ENCODE results near the gene ARHGAP42. TPM values are rescaled to one million over a fixed set of nuclear protein-coding genes. Genes with fewer than 3 reads are reported as not detected.

Gene ARHGAP42
- total RNA-seq, 2 experiments from 2014 or later: 0.50 to 0.92 TPM

GRCh38 chr11:100932474-100933100 lies 245.5 kb downstream of the ARHGAP42 start:
- H3K27ac Mint-ChIP-seq: no peak overlapping the region
- no peaks in the 10 kb centered on the region for H3K9me3 Mint-ChIP-seq (ENCODE audit: insufficient read depth)
- no peaks in the 10 kb centered on the region for H3K36me3 Mint-ChIP-seq (ENCODE audit: low read depth)
- no peak overlapping the region for H3K4me3 Mint-ChIP-seq
- H3K27me3 Mint-ChIP-seq (ENCODE audit: low read depth): no peaks in the 10 kb centered on the region
- H3K4me1 Mint-ChIP-seq (ENCODE audit: low read depth): no peaks in the 10 kb centered on the region
- POLR2A ChIA-PET: no interaction called here
- no peak for DNase-seq
- no peak for ATAC-seq
- CTCF ChIA-PET: no interaction called here

- no peak overlapping the region for H3K27ac Mint-ChIP-seq
- no peak for ATAC-seq
- H3K27me3 Mint-ChIP-seq (ENCODE audit: low read depth): no peaks in the 10 kb centered on the region
- no peak overlapping the region for H3K4me3 Mint-ChIP-seq
- no peaks in the 10 kb centered on the region for H3K36me3 Mint-ChIP-seq (ENCODE audit: low read depth)
- no peaks in the 10 kb centered on the region for H3K9me3 Mint-ChIP-seq (ENCODE audit: insufficient read depth)
- no peaks in the 10 kb centered on the region for H3K4me1 Mint-ChIP-seq (ENCODE audit: low read depth)
- CTCF ChIA-PET: no interaction called here
- no peak for DNase-seq
- POLR2A ChIA-PET: no interaction called here
These were observed 249.7 kb downstream of the ARHGAP42 start for GRCh38 chr11:100936781-100937180.

DNA sequence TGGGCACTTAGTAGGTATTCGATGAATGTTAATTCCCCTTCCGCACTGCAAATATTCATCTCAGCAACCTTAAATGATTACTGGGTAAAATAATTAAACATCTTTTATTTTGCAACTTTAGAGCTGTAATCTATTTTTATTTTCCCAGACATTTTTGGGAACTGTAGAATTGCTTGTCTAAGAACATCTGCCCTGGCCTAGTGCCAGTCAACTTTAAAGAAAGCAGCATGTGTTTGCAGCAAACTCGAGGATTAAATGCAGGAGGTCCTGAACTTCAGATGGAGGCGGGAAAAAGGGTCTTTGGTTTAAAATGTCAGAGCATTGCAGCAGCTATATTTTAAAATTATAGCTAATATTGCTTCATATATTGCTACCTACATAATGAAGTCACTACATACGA lies 252.5 kb downstream of the ARHGAP42 start:
- Mint-ChIP-seq H3K36me3 (ENCODE audit: low read depth) (no peaks in the 10 kb centered on the region), H3K27ac (no peak overlapping the region), H3K9me3 (ENCODE audit: insufficient read depth) (no peaks in the 10 kb centered on the region), H3K27me3 (ENCODE audit: low read depth) (no peaks in the 10 kb centered on the region), H3K4me3 (no peak overlapping the region), H3K4me1 (ENCODE audit: low read depth) (no peaks in the 10 kb centered on the region)
- DNase-seq (no peak), ATAC-seq (no peak)
- CTCF ChIA-PET: no interaction called here
- POLR2A ChIA-PET: no interaction called here

- no peak overlapping the region for H3K27ac Mint-ChIP-seq
- H3K9me3 Mint-ChIP-seq (ENCODE audit: insufficient read depth): no peaks in the 10 kb centered on the region
- ATAC-seq (no peak), DNase-seq (no peak)
- H3K4me3 Mint-ChIP-seq: no peak overlapping the region
- no peaks in the 10 kb centered on the region for H3K27me3 Mint-ChIP-seq (ENCODE audit: low read depth)
- no peaks in the 10 kb centered on the region for H3K36me3 Mint-ChIP-seq (ENCODE audit: low read depth)
- ChIA-PET CTCF (no interaction called here), POLR2A (no interaction called here)
- H3K4me1 Mint-ChIP-seq (ENCODE audit: low read depth): no peaks in the 10 kb centered on the region
These were observed 253.0 kb downstream of the ARHGAP42 start for GRCh38 chr11:100940111-100940510.

GRCh38 chr11:100941033-100941432 lies 253.9 kb downstream of the ARHGAP42 start:
- Mint-ChIP-seq H3K36me3 (ENCODE audit: low read depth) (no peaks in the 10 kb centered on the region), H3K4me3 (no peak overlapping the region), H3K27ac (no peak overlapping the region), H3K9me3 (ENCODE audit: insufficient read depth) (no peaks in the 10 kb centered on the region), H3K4me1 (ENCODE audit: low read depth) (no peaks in the 10 kb centered on the region), H3K27me3 (ENCODE audit: low read depth) (no peaks in the 10 kb centered on the region)
- ChIA-PET POLR2A (no interaction called here), CTCF (no interaction called here)
- ATAC-seq (no peak), DNase-seq (no peak)

GRCh38 chr11:100942016-100942415 lies 254.9 kb downstream of the ARHGAP42 start:
- Mint-ChIP-seq H3K4me3 (no peak overlapping the region), H3K27ac (no peak overlapping the region), H3K9me3 (ENCODE audit: insufficient read depth) (no peaks in the 10 kb centered on the region), H3K4me1 (ENCODE audit: low read depth) (no peaks in the 10 kb centered on the region), H3K36me3 (ENCODE audit: low read depth) (no peaks in the 10 kb centered on the region), H3K27me3 (ENCODE audit: low read depth) (no peaks in the 10 kb centered on the region)
- no peak for ATAC-seq
- no peak for DNase-seq
- POLR2A ChIA-PET: no interaction called here
- CTCF ChIA-PET: no interaction called here

DNA sequence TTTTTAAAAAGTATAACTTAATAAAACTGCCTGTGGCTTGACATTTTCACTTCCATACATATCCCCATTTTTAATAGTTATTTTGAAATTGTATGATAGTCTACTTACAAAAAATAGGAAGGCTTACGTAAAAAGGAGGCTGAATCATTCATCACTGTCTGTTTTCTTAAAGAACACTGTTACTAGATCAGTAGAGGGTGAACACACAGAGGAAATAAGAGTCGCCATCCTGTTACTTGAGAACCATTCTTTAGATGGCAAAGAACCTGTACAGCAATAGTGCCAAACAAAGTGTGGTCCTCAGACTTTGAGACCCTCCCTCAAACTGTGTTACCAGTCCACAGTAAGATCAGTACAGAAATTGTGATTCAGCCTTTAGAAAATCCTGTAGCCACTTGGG lies 261.8 kb downstream of the ARHGAP42 start:
- no peak for DNase-seq
- H3K4me3 Mint-ChIP-seq: no peak overlapping the region
- no peaks in the 10 kb centered on the region for H3K36me3 Mint-ChIP-seq (ENCODE audit: low read depth)
- H3K27me3 Mint-ChIP-seq (ENCODE audit: low read depth): no peaks in the 10 kb centered on the region
- H3K4me1 Mint-ChIP-seq (ENCODE audit: low read depth): no peaks in the 10 kb centered on the region
- no peak overlapping the region for H3K27ac Mint-ChIP-seq
- CTCF ChIA-PET: no interaction called here
- POLR2A ChIA-PET: no interaction called here
- no peak for ATAC-seq
- H3K9me3 Mint-ChIP-seq (ENCODE audit: insufficient read depth): no peaks in the 10 kb centered on the region

DNA sequence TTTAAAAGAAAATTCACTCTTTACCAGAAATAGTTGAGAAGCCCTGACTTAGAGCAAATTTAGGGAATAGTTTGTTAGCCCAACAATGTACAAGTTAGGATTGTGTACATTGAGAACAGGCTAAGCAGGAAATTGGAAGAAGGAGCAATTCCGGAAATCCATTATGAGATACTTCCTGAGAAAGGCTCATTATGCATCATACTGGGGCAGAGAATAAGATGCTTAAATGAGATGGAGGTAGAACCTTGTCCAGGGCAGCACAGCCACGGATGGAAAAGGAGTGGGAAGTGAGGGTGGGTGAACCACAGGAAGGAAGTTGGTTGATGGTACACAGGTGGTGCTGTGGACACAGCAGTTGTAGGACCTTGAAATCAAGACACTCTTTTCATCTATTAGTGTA lies 262.4 kb downstream of the ARHGAP42 start:
- no peaks in the 10 kb centered on the region for H3K27me3 Mint-ChIP-seq (ENCODE audit: low read depth)
- H3K4me3 Mint-ChIP-seq: no peak overlapping the region
- no peak overlapping the region for H3K27ac Mint-ChIP-seq
- CTCF ChIA-PET: no interaction called here
- no peaks in the 10 kb centered on the region for H3K4me1 Mint-ChIP-seq (ENCODE audit: low read depth)
- POLR2A ChIA-PET: no interaction called here
- no peaks in the 10 kb centered on the region for H3K36me3 Mint-ChIP-seq (ENCODE audit: low read depth)
- H3K9me3 Mint-ChIP-seq (ENCODE audit: insufficient read depth): no peaks in the 10 kb centered on the region
- DNase-seq (no peak), ATAC-seq (no peak)

GRCh38 chr11:100955318-100955717 lies 268.2 kb downstream of the ARHGAP42 start:
- ChIA-PET CTCF (interaction anchor here (0.9 kb wide), 1 partner anchor 12 kb away, joined by 3 read pairs; no protein-coding TSS in a partner anchor), POLR2A (no interaction called here)
- Mint-ChIP-seq H3K36me3 (ENCODE audit: low read depth) (no peaks in the 10 kb centered on the region), H3K27ac (no peak overlapping the region), H3K4me1 (ENCODE audit: low read depth) (no peaks in the 10 kb centered on the region), H3K9me3 (ENCODE audit: insufficient read depth) (no peaks in the 10 kb centered on the region), H3K4me3 (no peak overlapping the region), H3K27me3 (ENCODE audit: low read depth) (no peaks in the 10 kb centered on the region)
- no peak for DNase-seq
- ATAC-seq: no peak

DNA sequence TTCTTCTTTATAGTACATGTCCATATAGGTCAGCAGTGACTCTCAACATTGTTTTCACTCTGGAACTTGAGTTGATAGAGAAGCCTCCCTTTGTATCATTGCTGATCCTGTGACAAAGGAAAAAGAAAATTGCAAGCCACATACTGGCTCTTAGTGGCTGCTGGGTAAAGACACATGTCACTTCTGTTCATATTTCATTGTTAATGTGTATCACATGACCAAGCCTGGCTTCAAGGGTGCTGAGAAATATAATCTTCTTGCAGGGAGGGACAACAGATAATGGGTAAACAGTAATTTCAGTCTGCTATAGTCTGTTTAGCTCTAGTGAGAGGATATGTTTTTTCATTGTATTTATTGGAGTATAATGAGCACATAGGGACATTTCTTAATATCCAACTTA lies 269.3 kb downstream of the ARHGAP42 start:
- Mint-ChIP-seq H3K27me3 (ENCODE audit: low read depth) (no peaks in the 10 kb centered on the region), H3K36me3 (ENCODE audit: low read depth) (no peaks in the 10 kb centered on the region), H3K4me3 (no peak overlapping the region), H3K4me1 (ENCODE audit: low read depth) (no peaks in the 10 kb centered on the region), H3K27ac (no peak overlapping the region), H3K9me3 (ENCODE audit: insufficient read depth) (no peaks in the 10 kb centered on the region)
- CTCF ChIA-PET: no interaction called here
- POLR2A ChIA-PET: no interaction called here
- ATAC-seq (no peak), DNase-seq (no peak)

- no peaks in the 10 kb centered on the region for H3K36me3 Mint-ChIP-seq (ENCODE audit: low read depth)
- no peak overlapping the region for H3K4me3 Mint-ChIP-seq
- DNase-seq (no peak), ATAC-seq (no peak)
- ChIA-PET POLR2A (no interaction called here), CTCF (no interaction called here)
- H3K27me3 Mint-ChIP-seq (ENCODE audit: low read depth): no peaks in the 10 kb centered on the region
- H3K4me1 Mint-ChIP-seq (ENCODE audit: low read depth): no peaks in the 10 kb centered on the region
- H3K9me3 Mint-ChIP-seq (ENCODE audit: insufficient read depth): no peaks in the 10 kb centered on the region
- no peak overlapping the region for H3K27ac Mint-ChIP-seq
These were observed 270.4 kb downstream of the ARHGAP42 start for GRCh38 chr11:100957499-100957898.

- Mint-ChIP-seq H3K27me3 (ENCODE audit: low read depth) (no peaks in the 10 kb centered on the region), H3K27ac (no peak overlapping the region), H3K9me3 (ENCODE audit: insufficient read depth) (no peaks in the 10 kb centered on the region), H3K4me3 (no peak overlapping the region), H3K4me1 (ENCODE audit: low read depth) (no peaks in the 10 kb centered on the region), H3K36me3 (ENCODE audit: low read depth) (no peaks in the 10 kb centered on the region)
- DNase-seq (no peak), ATAC-seq (no peak)
- CTCF ChIA-PET: no interaction called here
- POLR2A ChIA-PET: no interaction called here
These were observed 274.5 kb downstream of the ARHGAP42 start for GRCh38 chr11:100961633-100962032.

GRCh38 chr11:100963375-100963774 lies 276.3 kb downstream of the ARHGAP42 start:
- no peaks in the 10 kb centered on the region for H3K27me3 Mint-ChIP-seq (ENCODE audit: low read depth)
- H3K9me3 Mint-ChIP-seq (ENCODE audit: insufficient read depth): no peaks in the 10 kb centered on the region
- H3K4me3 Mint-ChIP-seq: no peak overlapping the region
- POLR2A ChIA-PET: no interaction called here
- no peaks in the 10 kb centered on the region for H3K36me3 Mint-ChIP-seq (ENCODE audit: low read depth)
- no peak for DNase-seq
- CTCF ChIA-PET: interaction anchor here (1.2 kb wide), 1 partner anchor 17 kb away, joined by 4 read pairs; no protein-coding TSS in a partner anchor
- no peak for ATAC-seq
- H3K4me1 Mint-ChIP-seq (ENCODE audit: low read depth): no peaks in the 10 kb centered on the region
- no peak overlapping the region for H3K27ac Mint-ChIP-seq

Data from activated CD8-positive, alpha-beta T cell treated with anti-CD3 and anti-CD28 coated beads, Interleukin-2, amount 10 ng/mL, durations not matched to agents 7 days and 5 days (primary cell).